Activated T-helper 9 cell treated with anti-CD3 and anti-CD28 coated beads, Interleukin-2, amount 50 U/mL, for 16 hours (primary cell): Measurements from ENCODE around the gene TMEM212.
"Not testable (repeated sequence)": the region's sequence is repeated elsewhere in the genome, so short reads cannot be mapped to it uniquely, and the experiment has no call there.

Experiments used
- DNase-seq: peaks from one replicate; pipeline ENCODE4 v3.0.0-alpha.2; 2020; ENCODE audit warnings: low read depth

The TMEM212 gene

DNA sequence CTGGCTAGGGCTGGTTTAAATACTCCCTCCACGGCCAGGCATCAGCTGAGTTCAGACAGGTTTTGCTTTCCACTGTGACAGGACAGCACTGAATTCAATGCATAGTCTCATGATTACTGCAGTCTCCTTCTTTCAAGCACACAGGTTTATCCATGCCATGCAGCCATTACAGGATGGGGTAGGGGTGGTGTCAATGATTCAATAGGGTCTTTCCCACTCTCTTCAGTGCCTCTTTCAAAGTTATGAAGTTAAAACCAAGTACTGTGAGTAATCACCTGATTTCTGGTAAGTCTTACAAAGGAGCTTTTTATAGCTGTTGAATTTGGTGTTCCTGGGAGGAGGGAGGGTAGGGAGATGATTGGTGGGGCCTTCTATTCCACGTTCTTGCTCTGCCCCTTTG lies 47.2 kb downstream of the TMEM212 start:
- no peak for DNase-seq

DNA sequence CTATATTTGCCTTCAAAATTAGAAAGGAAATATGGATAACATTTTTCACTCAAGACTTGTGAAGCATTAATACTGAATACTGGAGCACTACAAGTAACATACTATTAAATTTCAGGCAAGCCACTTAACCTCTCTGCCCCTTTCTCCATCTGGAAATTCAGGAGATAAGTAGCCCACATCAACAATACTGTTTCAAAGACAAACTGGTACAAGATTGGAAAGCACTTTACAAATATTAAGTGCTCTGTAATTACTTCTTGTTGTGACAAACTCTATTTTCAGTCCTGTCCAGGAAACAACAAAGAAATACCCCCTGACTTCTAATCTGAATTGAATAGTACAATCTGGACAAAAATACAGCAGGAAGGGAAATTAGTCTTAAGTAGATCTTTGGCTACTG lies 49.3 kb downstream of the TMEM212 start:
- no peak for DNase-seq

- no peak for DNase-seq
These were observed 52.1 kb downstream of the TMEM212 start for GRCh38 chr3:171895291-171895690.

DNA sequence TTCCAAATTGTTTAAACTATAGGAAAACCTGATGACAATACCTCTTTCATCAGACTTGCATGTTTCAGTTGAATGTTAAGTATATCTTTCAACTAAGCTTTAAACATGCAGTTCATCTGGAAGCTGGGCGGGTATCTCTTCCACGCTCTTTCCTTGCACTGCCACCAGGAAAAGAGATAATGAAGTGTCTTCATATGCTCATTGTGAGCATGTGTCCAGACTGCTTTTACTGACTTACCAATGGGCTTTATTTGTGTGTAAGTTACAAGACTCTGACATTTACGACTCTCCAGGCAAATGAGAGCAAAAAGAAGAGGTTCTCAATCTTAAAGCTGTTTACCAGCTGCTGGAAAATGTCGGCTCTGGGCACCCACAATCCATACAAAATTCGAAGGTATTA lies 52.8 kb downstream of the TMEM212 start:
- no peak for DNase-seq

DNA sequence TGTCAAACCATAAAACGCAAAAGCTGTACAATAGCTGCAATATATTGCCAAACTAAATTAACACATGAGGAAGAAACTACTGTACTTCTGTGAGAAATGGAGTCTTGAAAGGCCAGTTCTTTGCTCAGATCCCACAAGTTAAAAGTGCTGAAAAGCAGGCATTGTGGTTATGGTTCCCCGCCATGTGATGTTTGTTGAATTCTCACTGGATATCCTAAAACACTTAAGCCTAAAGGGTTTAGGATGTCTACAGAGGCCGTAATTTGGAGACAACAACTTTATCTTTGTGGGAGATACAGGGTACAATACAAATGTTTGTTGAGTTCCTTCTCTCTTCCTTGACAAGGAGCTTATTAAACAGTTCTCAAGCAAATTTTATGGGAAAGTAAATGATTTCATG lies 53.2 kb downstream of the TMEM212 start:
- DNase-seq = no peak

DNA sequence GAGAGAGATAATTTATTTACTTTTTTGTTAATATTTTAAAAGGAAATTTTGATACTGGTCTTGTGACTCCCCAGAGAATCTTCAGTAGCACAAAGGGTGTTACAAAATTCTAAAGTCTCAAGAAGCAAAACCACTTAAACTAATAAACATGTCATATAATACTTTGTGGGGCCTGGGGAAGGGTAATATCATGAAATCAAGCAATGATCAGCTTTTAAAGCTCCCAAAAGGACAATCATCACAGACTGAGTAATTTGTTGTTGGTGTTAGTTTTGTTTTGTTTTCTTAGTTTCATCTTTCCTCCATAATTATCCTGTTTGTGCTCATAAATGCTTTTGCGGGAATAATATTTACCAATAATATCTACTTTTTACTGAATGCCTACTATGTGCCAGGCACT lies 55.0 kb downstream of the TMEM212 start:
- DNase-seq = no peak

DNA sequence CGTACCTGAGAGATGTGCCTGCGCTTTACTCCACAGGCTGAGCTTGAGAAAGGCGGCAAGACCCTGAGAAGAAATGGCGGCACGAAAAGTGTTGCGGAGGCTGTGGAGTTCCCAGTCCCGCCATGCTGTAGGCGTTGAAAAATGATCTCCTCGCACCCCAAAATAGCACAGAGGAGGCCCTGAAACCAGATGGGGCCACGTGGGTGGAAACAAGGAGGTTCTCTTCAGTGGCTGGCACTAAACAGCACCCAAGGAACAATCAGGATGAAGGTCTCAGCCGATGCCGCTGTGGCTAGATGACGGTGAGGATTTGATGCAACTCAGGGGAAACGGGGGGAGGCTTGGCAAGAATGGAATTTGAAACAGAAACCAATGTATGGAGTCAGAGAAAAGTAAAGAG lies 57.3 kb downstream of the TMEM212 start:
- no peak for DNase-seq

- DNase-seq = no peak
These were observed 58.6 kb downstream of the TMEM212 start for GRCh38 chr3:171901615-171902312.

- no peak for DNase-seq
These were observed 61.7 kb downstream of the TMEM212 start for GRCh38 chr3:171904829-171905228.

DNA sequence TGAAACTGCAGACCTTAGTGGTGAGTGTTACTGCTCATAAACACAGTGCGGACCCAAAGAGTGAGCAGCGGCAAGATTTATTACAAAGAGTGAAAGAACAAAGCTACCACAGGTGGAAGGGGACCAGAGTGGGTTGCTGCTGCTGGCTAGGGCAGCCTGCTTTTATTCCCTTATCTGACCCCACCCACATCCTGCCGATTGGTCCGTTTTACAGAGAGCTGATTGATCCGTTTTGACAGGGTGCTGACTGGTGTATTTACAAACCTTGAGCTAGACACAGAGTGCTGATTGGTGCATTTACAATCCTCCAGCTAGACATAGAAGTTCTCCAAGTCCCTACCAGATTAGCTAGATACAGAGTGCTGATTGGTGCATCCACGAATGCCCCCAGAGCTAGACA lies 63.4 kb downstream of the TMEM212 start:
- not testable (repeated sequence) for DNase-seq

DNA sequence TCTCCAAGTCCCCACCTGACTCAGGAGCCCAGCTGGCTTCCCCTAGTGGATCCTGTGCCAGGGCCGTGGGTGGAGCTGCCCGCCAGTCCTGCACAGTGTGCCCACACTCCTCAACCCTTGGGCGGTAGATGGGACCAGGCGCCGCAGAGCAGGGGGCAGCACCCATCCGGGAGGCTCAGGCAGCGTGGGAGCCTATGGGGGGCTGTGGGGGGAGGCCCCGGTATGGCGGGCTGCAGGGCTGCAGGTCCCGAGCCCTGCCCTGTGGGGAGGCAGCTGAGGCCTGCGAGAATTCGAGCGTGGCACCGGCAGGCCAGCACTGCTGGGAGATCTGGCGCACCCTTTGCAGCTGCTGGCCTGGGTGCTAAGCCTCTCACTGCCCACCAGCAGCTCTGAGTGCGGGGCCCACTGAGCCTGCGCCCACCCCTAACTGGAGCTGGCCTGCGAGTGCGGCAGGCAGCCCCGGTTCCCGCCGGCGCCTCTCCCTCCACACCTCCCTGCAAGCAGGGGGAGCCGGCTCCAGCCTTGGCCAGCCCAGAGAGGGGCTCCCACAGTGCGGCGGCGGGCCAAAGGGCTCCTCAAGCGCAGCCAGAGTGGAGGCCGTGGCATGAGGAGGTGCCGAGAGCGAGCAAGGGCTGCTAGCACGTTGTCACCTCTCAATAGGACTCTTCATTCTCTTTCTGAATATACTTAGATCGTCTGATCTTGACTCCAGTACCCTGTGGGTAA lies 64.0 kb downstream of the TMEM212 start:
- DNase-seq = no peak

GRCh38 chr3:171907761-171908160 lies 64.6 kb downstream of the TMEM212 start:
- no peak for DNase-seq

DNA sequence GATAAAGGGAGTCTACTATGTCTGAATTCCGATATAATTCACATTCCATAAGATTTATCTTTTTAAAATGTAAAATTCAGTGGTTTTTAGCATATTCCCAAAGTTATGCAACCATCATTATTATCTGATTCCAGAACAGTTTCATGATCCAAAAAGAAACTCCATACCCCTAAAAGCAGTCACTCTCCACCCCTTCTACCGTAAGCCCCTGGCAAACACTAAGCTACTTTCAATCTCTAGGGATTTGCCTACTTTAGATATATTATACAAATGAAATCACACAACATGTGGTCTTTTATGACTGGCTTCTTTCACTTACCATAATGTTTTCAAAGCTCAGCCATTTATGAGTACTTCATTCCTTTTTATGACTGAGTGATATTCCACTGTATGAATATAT lies 65.6 kb downstream of the TMEM212 start:
- no peak for DNase-seq
